Activated CD8-positive, alpha-beta memory T cell treated with anti-CD3 and anti-CD28 coated beads, Interleukin-2, amount 50 U/mL, for 24 hours (primary cell): ENCODE results near the gene MAGI1.
"Not testable (repeated sequence)": the region's sequence is repeated elsewhere in the genome, so short reads cannot be mapped to it uniquely, and the experiment has no call there.

Experiments used
- DNase-seq: peaks from one replicate; pipeline ENCODE4 v3.0.0-alpha.2; 2020; ENCODE audit errors: extremely low read depth

Gene MAGI1

GRCh38 chr3:65628978-65629377 lies 409.7 kb downstream of the MAGI1 start:
- no peak for DNase-seq

GRCh38 chr3:65627062-65627461 lies 411.7 kb downstream of the MAGI1 start:
- no peak for DNase-seq

- DNase-seq, result no peak
Observed at GRCh38 chr3:65625305-65625704, 413.4 kb downstream of the MAGI1 start.

- no peak for DNase-seq
Observed at GRCh38 chr3:65623362-65623761, 415.4 kb downstream of the MAGI1 start.

- no peak for DNase-seq
Observed at GRCh38 chr3:65619888-65620287, 418.8 kb downstream of the MAGI1 start.

GRCh38 chr3:65619451-65619881 lies 419.3 kb downstream of the MAGI1 start:
- no peak for DNase-seq

GRCh38 chr3:65618599-65618998 lies 420.1 kb downstream of the MAGI1 start:
- no peak for DNase-seq

GRCh38 chr3:65617787-65618186 lies 420.9 kb downstream of the MAGI1 start:
- no peak for DNase-seq

- DNase-seq, result no peak
Observed at GRCh38 chr3:65617209-65617608, 421.5 kb downstream of the MAGI1 start.

- DNase-seq, result no peak
Observed at GRCh38 chr3:65616563-65616962, 422.2 kb downstream of the MAGI1 start.

GRCh38 chr3:65615329-65615728 lies 423.4 kb downstream of the MAGI1 start:
- no peak for DNase-seq

- no peak for DNase-seq
Observed at GRCh38 chr3:65614585-65614984, 424.1 kb downstream of the MAGI1 start.

GRCh38 chr3:65607965-65608460 lies 430.7 kb downstream of the MAGI1 start:
- DNase-seq, result not testable (repeated sequence)

- DNase-seq, result no peak
Observed at GRCh38 chr3:65607101-65607500, 431.6 kb downstream of the MAGI1 start.

- DNase-seq, result no peak
Observed at GRCh38 chr3:65605876-65606432, 432.8 kb downstream of the MAGI1 start.

- DNase-seq, result no peak
Observed at GRCh38 chr3:65604863-65605526, 433.7 kb downstream of the MAGI1 start.

- no peak for DNase-seq
Observed at GRCh38 chr3:65603631-65604030, 435.1 kb downstream of the MAGI1 start.

GRCh38 chr3:65600888-65601287 lies 437.8 kb downstream of the MAGI1 start:
- no peak for DNase-seq

GRCh38 chr3:65597952-65598413 lies 440.7 kb downstream of the MAGI1 start:
- no peak for DNase-seq

GRCh38 chr3:65597226-65597951 lies 441.3 kb downstream of the MAGI1 start:
- DNase-seq, result no peak

- DNase-seq, result no peak
Observed at GRCh38 chr3:65596571-65597225, 442.0 kb downstream of the MAGI1 start.

GRCh38 chr3:65596029-65596300 lies 442.8 kb downstream of the MAGI1 start:
- no peak for DNase-seq
